WTC11 (cell line): Measurements from ENCODE around the gene CCDC80. TPM values are rescaled to one million over a fixed set of nuclear protein-coding genes. Genes with fewer than 3 reads are reported as not detected.

Experiments used
- ATAC-seq: fragments of 200-7000 bp; cut with Tn5 transposase; 2 replicates; pipeline ENCODE4 v1.10.0; 2021; ENCODE audit warnings: mild to moderate bottlenecking, moderate library complexity
- CTCF ChIA-PET: fragments of 300-600 bp; sonication (Branson Sonifier 250); formaldehyde crosslinking; loops from one replicate; lab custom pipeline; 2021; ENCODE audit warnings: antibody characterized with exemption; lab: Charles Lee
- POLR2A ChIA-PET: fragments of 350-600 bp; sonication (Branson Sonifier 250); formaldehyde crosslinking; loops from one replicate; lab custom pipeline; 2021; ENCODE audit warnings: antibody characterized with exemption; lab: Charles Lee
- DNase-seq: peaks from one replicate; pipeline ENCODE4 v3.0.0; 2021; ENCODE audit warnings: low spot score
- H3K27ac Mint-ChIP-seq: 2 replicates; pipeline ENCODE4 v1.8.0; 2021; ENCODE audit warnings: mixed read lengths
- H3K27me3 Mint-ChIP-seq: 2 replicates; pipeline ENCODE4 v1.8.0; 2021; ENCODE audit warnings: low read depth, mild to moderate bottlenecking, moderate library complexity, mixed read lengths
- H3K36me3 Mint-ChIP-seq: 2 replicates; pipeline ENCODE4 v1.8.0; 2021; ENCODE audit warnings: mixed read lengths
- H3K4me1 Mint-ChIP-seq: 2 replicates; pipeline ENCODE4 v1.8.0; 2022; ENCODE audit warnings: mixed read lengths
- H3K4me3 Mint-ChIP-seq: 2 replicates; pipeline ENCODE4 v1.8.0; 2021; ENCODE audit warnings: mild to moderate bottlenecking, moderate library complexity, mixed read lengths
- H3K9me3 Mint-ChIP-seq: 2 replicates; pipeline ENCODE4 v1.8.0; 2021; ENCODE audit warnings: mixed read lengths
- ATF1 ChIP-seq: sonication (generic); formaldehyde crosslinking; IDR thresholded peaks from 2 replicates; pipeline ENCODE4 v1.8.1; 2023; ENCODE audit warnings: mild to moderate bottlenecking, moderate library complexity, missing genetic modification reagents
- ESRRA ChIP-seq: sonication (generic); formaldehyde crosslinking; IDR thresholded peaks from 2 replicates; pipeline ENCODE4 v1.8.1; 2022; ENCODE audit warnings: mild to moderate bottlenecking, missing genetic modification reagents, borderline replicate concordance
- ETV6 ChIP-seq: sonication (generic); formaldehyde crosslinking; IDR thresholded peaks from 2 replicates; pipeline ENCODE4 v1.8.1; 2022; ENCODE audit warnings: mild to moderate bottlenecking, missing genetic modification reagents
- GABPB1 ChIP-seq: sonication (generic); formaldehyde crosslinking; IDR thresholded peaks from 2 replicates; pipeline ENCODE4 v1.8.1; 2023; ENCODE audit warnings: mild to moderate bottlenecking, missing genetic modification reagents
- HMGA2 ChIP-seq: fragments of 250-450 bp; sonication (Bioruptor Pico); IDR thresholded peaks from 2 replicates; pipeline ENCODE4 v1.4.0; 2021; ENCODE audit warnings: mild to moderate bottlenecking, moderate library complexity
- NFYB ChIP-seq: sonication (generic); formaldehyde crosslinking; conservative IDR thresholded peaks from 2 replicates; pipeline ENCODE4 v1.8.0; 2022; ENCODE audit warnings: low read depth, missing genetic modification reagents
- NR1H2 ChIP-seq: sonication (generic); formaldehyde crosslinking; IDR thresholded peaks from 2 replicates; pipeline ENCODE4 v1.9.0; 2021; ENCODE audit warnings: mild to moderate bottlenecking, moderate library complexity, missing genetic modification reagents
- NR2C2 ChIP-seq: sonication (generic); formaldehyde crosslinking; IDR thresholded peaks from 2 replicates; pipeline ENCODE4 v1.8.0; 2022; ENCODE audit warnings: mild to moderate bottlenecking, missing genetic modification reagents
- NR3C1 ChIP-seq: sonication (generic); formaldehyde crosslinking; conservative IDR thresholded peaks from 2 replicates; pipeline ENCODE4 v1.8.1; 2023; ENCODE audit warnings: low read depth, mild to moderate bottlenecking, missing genetic modification reagents
- RELA ChIP-seq: sonication (generic); formaldehyde crosslinking; IDR thresholded peaks from 2 replicates; pipeline ENCODE4 v1.8.1; 2022; ENCODE audit warnings: missing genetic modification reagents, mild to moderate bottlenecking, borderline replicate concordance
- TP53 ChIP-seq: sonication (generic); formaldehyde crosslinking; IDR thresholded peaks from 2 replicates; pipeline ENCODE4 v1.8.1; 2023; ENCODE audit warnings: mild to moderate bottlenecking, missing genetic modification reagents
- ZNF416 ChIP-seq: fragments of 250-450 bp; sonication (Bioruptor Pico); IDR thresholded peaks from 2 replicates; pipeline ENCODE4 v1.9.0; 2021; ENCODE audit warnings: mild to moderate bottlenecking, inconsistent platforms
- total RNA-seq: library from RNA; stranded (reverse); gene quantifications from 3 replicates; pipeline ENCODE4 v1.2.3, GENCODE V29; 2021
- TF ChIP-seq, protein P1 (sequence below): sonication (generic); formaldehyde crosslinking; IDR thresholded peaks from 2 replicates; pipeline ENCODE4 v1.8.0; 2022; ENCODE audit warnings: mild to moderate bottlenecking, missing genetic modification reagents
- TF ChIP-seq, protein P2 (sequence below): sonication (generic); formaldehyde crosslinking; IDR thresholded peaks from 2 replicates; pipeline ENCODE4 v1.8.1; 2022; ENCODE audit warnings: low read depth, missing genetic modification reagents, borderline replicate concordance
- TF ChIP-seq, protein P3 (sequence below): fragments of 250-450 bp; sonication (Bioruptor Pico); IDR thresholded peaks from 2 replicates; pipeline ENCODE4 v1.9.0; 2021; ENCODE audit warnings: moderate library complexity, mild to moderate bottlenecking, inconsistent platforms, borderline replicate concordance
- TF ChIP-seq, protein P4 (sequence below): sonication (generic); formaldehyde crosslinking; IDR thresholded peaks from 2 replicates; pipeline ENCODE4 v1.8.0; 2023; ENCODE audit warnings: mild to moderate bottlenecking, missing genetic modification reagents
- TF ChIP-seq, protein P5 (sequence below): sonication (generic); formaldehyde crosslinking; IDR thresholded peaks from 2 replicates; pipeline ENCODE4 v1.8.0; 2022; ENCODE audit warnings: mild to moderate bottlenecking, missing genetic modification reagents
- TF ChIP-seq, protein P6 (sequence below): sonication (generic); formaldehyde crosslinking; IDR thresholded peaks from 2 replicates; pipeline ENCODE4 v1.8.0; 2022; ENCODE audit warnings: mild to moderate bottlenecking, missing genetic modification reagents
- TF ChIP-seq, protein P7 (sequence below): sonication (generic); formaldehyde crosslinking; IDR thresholded peaks from 2 replicates; pipeline ENCODE4 v1.8.1; 2022; ENCODE audit warnings: mild to moderate bottlenecking, missing genetic modification reagents, moderate library complexity, borderline replicate concordance
- TF ChIP-seq, protein P8 (sequence below): fragments of 200-600 bp; IDR thresholded peaks from 2 replicates; pipeline ENCODE4 v1.8.0; 2022; ENCODE audit warnings: antibody characterized with exemption

Gene CCDC80
- total RNA-seq, 1 experiment from 2014 or later: 10.9 TPM

DNA sequence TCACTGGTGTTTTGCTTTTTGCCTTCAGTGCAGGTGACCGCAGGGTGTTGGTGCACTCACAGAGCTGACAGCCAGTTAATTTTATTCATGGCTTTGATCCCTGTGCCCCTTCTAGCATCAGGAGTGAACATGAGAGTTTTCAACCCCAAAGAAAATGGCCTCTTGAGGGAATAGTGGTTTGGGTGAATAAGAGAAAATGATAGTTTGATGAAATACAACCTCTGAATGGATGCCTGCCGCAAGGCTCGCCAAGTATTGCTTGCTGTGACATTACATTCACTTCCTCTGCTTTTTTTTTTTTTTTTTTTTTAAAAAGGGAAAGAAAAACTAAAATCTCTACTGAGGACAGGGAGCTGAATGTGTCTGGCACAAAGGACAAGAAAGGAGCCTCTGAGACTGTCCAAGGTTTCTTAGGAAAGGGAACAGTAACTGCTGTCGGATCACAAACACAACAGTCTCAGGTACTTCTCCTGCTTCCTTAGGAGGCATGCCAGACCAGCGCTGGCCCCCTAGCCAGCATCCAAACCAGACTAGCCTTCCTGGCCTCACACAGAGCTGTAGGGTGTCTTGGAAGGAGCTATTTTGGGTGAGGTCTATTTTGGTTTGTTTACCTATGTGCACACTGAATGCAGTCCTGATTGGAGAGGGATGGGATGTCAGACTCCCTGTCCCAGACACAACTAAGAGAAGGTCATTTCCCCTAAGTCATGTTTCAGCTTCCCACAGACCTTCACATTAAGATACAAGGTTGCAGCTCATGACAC is 29.0 kb downstream of the CCDC80 start:
- POLR2A ChIA-PET: interaction anchor here (1.0 kb wide), 1 partner anchor 22 kb away, joined by 5 read pairs; no protein-coding TSS in a partner anchor

More for the DNA sequence above, 29.0 kb downstream of the CCDC80 start:
- Mint-ChIP-seq H3K36me3 (no peaks in the 10 kb centered on the region), H3K4me3 (no peak overlapping the region), H3K9me3 (0 out of 2 replicates have a peak, but pooled peaks cover 3% of the 10 kb centered on the region), H3K27ac (no peak overlapping the region), H3K27me3 (no peaks in the 10 kb centered on the region), H3K4me1 (peaks cover 29% of the 10 kb centered on the region)
- no peak for TF ChIP-seq ESRRA
- TF ChIP-seq, protein P1, sequence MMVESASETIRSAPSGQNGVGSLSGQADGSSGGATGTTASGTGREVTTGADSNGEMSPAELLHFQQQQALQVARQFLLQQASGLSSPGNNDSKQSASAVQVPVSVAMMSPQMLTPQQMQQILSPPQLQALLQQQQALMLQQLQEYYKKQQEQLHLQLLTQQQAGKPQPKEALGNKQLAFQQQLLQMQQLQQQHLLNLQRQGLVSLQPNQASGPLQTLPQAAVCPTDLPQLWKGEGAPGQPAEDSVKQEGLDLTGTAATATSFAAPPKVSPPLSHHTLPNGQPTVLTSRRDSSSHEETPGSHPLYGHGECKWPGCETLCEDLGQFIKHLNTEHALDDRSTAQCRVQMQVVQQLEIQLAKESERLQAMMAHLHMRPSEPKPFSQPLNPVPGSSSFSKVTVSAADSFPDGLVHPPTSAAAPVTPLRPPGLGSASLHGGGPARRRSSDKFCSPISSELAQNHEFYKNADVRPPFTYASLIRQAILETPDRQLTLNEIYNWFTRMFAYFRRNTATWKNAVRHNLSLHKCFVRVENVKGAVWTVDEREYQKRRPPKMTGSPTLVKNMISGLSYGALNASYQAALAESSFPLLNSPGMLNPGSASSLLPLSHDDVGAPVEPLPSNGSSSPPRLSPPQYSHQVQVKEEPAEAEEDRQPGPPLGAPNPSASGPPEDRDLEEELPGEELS (CRISPR knock-in tag): no peak
- TF ChIP-seq GABPB1: no peak
- TF ChIP-seq TP53: no peak
- TF ChIP-seq NFYB (CRISPR knock-in tag): no peak
- TF ChIP-seq, protein P2, sequence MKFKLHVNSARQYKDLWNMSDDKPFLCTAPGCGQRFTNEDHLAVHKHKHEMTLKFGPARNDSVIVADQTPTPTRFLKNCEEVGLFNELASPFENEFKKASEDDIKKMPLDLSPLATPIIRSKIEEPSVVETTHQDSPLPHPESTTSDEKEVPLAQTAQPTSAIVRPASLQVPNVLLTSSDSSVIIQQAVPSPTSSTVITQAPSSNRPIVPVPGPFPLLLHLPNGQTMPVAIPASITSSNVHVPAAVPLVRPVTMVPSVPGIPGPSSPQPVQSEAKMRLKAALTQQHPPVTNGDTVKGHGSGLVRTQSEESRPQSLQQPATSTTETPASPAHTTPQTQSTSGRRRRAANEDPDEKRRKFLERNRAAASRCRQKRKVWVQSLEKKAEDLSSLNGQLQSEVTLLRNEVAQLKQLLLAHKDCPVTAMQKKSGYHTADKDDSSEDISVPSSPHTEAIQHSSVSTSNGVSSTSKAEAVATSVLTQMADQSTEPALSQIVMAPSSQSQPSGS (CRISPR knock-in tag): no peak
- TF ChIP-seq NR3C1 (CRISPR knock-in tag): no peak
- TF ChIP-seq, protein P3, sequence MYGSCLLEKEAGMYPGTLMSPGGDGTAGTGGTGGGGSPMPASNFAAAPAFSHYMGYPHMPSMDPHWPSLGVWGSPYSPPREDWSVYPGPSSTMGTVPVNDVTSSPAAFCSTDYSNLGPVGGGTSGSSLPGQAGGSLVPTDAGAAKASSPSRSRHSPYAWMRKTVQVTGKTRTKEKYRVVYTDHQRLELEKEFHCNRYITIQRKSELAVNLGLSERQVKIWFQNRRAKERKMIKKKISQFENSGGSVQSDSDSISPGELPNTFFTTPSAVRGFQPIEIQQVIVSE (CRISPR knock-in tag): no peak
- TF ChIP-seq, protein P4, sequence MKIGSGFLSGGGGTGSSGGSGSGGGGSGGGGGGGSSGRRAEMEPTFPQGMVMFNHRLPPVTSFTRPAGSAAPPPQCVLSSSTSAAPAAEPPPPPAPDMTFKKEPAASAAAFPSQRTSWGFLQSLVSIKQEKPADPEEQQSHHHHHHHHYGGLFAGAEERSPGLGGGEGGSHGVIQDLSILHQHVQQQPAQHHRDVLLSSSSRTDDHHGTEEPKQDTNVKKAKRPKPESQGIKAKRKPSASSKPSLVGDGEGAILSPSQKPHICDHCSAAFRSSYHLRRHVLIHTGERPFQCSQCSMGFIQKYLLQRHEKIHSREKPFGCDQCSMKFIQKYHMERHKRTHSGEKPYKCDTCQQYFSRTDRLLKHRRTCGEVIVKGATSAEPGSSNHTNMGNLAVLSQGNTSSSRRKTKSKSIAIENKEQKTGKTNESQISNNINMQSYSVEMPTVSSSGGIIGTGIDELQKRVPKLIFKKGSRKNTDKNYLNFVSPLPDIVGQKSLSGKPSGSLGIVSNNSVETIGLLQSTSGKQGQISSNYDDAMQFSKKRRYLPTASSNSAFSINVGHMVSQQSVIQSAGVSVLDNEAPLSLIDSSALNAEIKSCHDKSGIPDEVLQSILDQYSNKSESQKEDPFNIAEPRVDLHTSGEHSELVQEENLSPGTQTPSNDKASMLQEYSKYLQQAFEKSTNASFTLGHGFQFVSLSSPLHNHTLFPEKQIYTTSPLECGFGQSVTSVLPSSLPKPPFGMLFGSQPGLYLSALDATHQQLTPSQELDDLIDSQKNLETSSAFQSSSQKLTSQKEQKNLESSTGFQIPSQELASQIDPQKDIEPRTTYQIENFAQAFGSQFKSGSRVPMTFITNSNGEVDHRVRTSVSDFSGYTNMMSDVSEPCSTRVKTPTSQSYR (CRISPR knock-in tag): no peak
- TF ChIP-seq ZNF416 (CRISPR knock-in tag): no peak
- TF ChIP-seq HMGA2 (CRISPR knock-in tag): no peak
- no peak for TF ChIP-seq ATF1
- TF ChIP-seq, protein P5, sequence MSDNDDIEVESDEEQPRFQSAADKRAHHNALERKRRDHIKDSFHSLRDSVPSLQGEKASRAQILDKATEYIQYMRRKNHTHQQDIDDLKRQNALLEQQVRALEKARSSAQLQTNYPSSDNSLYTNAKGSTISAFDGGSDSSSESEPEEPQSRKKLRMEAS (CRISPR knock-in tag): no peak
- no peak for TF ChIP-seq ETV6 (CRISPR knock-in tag)
- TF ChIP-seq RELA (CRISPR knock-in tag): no peak
- TF ChIP-seq, protein P6, sequence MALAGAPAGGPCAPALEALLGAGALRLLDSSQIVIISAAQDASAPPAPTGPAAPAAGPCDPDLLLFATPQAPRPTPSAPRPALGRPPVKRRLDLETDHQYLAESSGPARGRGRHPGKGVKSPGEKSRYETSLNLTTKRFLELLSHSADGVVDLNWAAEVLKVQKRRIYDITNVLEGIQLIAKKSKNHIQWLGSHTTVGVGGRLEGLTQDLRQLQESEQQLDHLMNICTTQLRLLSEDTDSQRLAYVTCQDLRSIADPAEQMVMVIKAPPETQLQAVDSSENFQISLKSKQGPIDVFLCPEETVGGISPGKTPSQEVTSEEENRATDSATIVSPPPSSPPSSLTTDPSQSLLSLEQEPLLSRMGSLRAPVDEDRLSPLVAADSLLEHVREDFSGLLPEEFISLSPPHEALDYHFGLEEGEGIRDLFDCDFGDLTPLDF (CRISPR knock-in tag): no peak
- TF ChIP-seq NR2C2 (CRISPR knock-in tag): no peak
- TF ChIP-seq, protein P7, sequence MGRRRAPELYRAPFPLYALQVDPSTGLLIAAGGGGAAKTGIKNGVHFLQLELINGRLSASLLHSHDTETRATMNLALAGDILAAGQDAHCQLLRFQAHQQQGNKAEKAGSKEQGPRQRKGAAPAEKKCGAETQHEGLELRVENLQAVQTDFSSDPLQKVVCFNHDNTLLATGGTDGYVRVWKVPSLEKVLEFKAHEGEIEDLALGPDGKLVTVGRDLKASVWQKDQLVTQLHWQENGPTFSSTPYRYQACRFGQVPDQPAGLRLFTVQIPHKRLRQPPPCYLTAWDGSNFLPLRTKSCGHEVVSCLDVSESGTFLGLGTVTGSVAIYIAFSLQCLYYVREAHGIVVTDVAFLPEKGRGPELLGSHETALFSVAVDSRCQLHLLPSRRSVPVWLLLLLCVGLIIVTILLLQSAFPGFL: no peak
- TF ChIP-seq, protein P8, sequence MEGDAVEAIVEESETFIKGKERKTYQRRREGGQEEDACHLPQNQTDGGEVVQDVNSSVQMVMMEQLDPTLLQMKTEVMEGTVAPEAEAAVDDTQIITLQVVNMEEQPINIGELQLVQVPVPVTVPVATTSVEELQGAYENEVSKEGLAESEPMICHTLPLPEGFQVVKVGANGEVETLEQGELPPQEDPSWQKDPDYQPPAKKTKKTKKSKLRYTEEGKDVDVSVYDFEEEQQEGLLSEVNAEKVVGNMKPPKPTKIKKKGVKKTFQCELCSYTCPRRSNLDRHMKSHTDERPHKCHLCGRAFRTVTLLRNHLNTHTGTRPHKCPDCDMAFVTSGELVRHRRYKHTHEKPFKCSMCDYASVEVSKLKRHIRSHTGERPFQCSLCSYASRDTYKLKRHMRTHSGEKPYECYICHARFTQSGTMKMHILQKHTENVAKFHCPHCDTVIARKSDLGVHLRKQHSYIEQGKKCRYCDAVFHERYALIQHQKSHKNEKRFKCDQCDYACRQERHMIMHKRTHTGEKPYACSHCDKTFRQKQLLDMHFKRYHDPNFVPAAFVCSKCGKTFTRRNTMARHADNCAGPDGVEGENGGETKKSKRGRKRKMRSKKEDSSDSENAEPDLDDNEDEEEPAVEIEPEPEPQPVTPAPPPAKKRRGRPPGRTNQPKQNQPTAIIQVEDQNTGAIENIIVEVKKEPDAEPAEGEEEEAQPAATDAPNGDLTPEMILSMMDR: no peak
- no peak for TF ChIP-seq NR1H2 (CRISPR knock-in tag)
- CTCF ChIA-PET: interaction anchor here (0.7 to 1.4 kb wide), 2 partner anchors 30 to 123 kb away, joined by 3 read pairs; no protein-coding TSS in a partner anchor
- no peak for DNase-seq
- ATAC-seq: no peak; the same call in 1 of the 2 replicates
